HG03103 (cell line): ENCODE data around the gene NDUFB11.

Experiments used
- ATAC-seq: cut with Tn5 transposase; IDR thresholded peaks from one replicate; pipeline ENCODE4 v1.9.1; 2021; ENCODE audit warnings: low read depth; ENCODE audit not compliant: unreplicated experiment

Gene NDUFB11

GRCh38 chrX:47175588-47175980, 31.1 kb upstream of the NDUFB11 start:
- ATAC-seq: no peak

GRCh38 chrX:47174846-47175587, 30.5 kb upstream of the NDUFB11 start:
- no peak for ATAC-seq

GRCh38 chrX:47174376-47174775, 29.9 kb upstream of the NDUFB11 start:
- ATAC-seq: no peak

- no peak for ATAC-seq
Observed at GRCh38 chrX:47172971-47173792, 28.7 kb upstream of the NDUFB11 start.

GRCh38 chrX:47172549-47172948, 28.0 kb upstream of the NDUFB11 start:
- ATAC-seq: no peak

GRCh38 chrX:47171996-47172395, 27.5 kb upstream of the NDUFB11 start:
- ATAC-seq: no peak

- ATAC-seq: no peak
Observed at GRCh38 chrX:47170861-47171692, 26.6 kb upstream of the NDUFB11 start.

GRCh38 chrX:47169726-47170515, 25.4 kb upstream of the NDUFB11 start:
- no peak for ATAC-seq

- ATAC-seq: no peak
Observed at GRCh38 chrX:47169273-47169672, 24.8 kb upstream of the NDUFB11 start.

GRCh38 chrX:47168495-47169073, 24.1 kb upstream of the NDUFB11 start:
- ATAC-seq: no peak

- ATAC-seq: no peak
Observed at GRCh38 chrX:47166126-47166525, 21.6 kb upstream of the NDUFB11 start.

- no peak for ATAC-seq
Observed at GRCh38 chrX:47164420-47164819, 19.9 kb upstream of the NDUFB11 start.

GRCh38 chrX:47162927-47163583, 18.6 kb upstream of the NDUFB11 start:
- ATAC-seq: no peak

- no peak for ATAC-seq
Observed at GRCh38 chrX:47160781-47161180, 16.3 kb upstream of the NDUFB11 start.

GRCh38 chrX:47158781-47159180, 14.3 kb upstream of the NDUFB11 start:
- ATAC-seq: no peak

GRCh38 chrX:47158131-47158530, 13.6 kb upstream of the NDUFB11 start:
- no peak for ATAC-seq

GRCh38 chrX:47156611-47157520, 12.4 kb upstream of the NDUFB11 start:
- no peak for ATAC-seq

GRCh38 chrX:47151435-47151834, 6.9 kb upstream of the NDUFB11 start:
- ATAC-seq: no peak
